LNCaP clone FGC (cell line): ENCODE data around the gene SH3D19.

Experiments
- DNase-seq: peaks from one replicate; pipeline ENCODE4 v3.0.0-alpha.2; 2011; ENCODE audit warnings: low read depth
- H3K4me3 ChIP-seq: 2 replicates; pipeline ENCODE4 v1.5.1; 2011; ENCODE audit warnings: mild to moderate bottlenecking, low read depth, low read length, control low read depth
- TF ChIP-seq, protein P1 (sequence below): IDR thresholded peaks from 2 replicates; pipeline ENCODE4 v1.5.1; 2012; ENCODE audit warnings: mild to moderate bottlenecking; ENCODE audit not compliant: control insufficient read depth, insufficient read depth; ENCODE audit errors: extremely low read depth

The SH3D19 gene

DNA sequence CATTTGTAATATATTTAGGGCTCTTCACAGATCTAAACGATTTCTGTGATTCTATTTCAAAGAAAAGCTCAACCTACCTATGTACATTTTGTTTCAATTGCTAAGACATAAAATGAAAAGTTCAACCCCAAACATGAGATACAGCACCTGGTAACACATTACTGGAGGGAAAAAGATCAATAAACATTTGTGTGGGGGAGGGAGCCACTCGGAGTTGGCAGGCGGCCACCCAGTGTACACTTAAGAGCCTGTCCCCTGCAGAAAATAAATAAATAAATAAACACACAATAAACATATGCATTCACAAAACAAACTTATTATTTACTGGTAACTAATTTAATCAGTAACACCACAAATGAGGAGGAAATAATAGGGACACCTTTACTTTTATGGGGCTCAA, 29.2 kb downstream of the SH3D19 start:
- TF ChIP-seq, protein P1, sequence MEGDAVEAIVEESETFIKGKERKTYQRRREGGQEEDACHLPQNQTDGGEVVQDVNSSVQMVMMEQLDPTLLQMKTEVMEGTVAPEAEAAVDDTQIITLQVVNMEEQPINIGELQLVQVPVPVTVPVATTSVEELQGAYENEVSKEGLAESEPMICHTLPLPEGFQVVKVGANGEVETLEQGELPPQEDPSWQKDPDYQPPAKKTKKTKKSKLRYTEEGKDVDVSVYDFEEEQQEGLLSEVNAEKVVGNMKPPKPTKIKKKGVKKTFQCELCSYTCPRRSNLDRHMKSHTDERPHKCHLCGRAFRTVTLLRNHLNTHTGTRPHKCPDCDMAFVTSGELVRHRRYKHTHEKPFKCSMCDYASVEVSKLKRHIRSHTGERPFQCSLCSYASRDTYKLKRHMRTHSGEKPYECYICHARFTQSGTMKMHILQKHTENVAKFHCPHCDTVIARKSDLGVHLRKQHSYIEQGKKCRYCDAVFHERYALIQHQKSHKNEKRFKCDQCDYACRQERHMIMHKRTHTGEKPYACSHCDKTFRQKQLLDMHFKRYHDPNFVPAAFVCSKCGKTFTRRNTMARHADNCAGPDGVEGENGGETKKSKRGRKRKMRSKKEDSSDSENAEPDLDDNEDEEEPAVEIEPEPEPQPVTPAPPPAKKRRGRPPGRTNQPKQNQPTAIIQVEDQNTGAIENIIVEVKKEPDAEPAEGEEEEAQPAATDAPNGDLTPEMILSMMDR: no peak
- DNase-seq: no peak
- no peak overlapping the region for H3K4me3 ChIP-seq

DNA sequence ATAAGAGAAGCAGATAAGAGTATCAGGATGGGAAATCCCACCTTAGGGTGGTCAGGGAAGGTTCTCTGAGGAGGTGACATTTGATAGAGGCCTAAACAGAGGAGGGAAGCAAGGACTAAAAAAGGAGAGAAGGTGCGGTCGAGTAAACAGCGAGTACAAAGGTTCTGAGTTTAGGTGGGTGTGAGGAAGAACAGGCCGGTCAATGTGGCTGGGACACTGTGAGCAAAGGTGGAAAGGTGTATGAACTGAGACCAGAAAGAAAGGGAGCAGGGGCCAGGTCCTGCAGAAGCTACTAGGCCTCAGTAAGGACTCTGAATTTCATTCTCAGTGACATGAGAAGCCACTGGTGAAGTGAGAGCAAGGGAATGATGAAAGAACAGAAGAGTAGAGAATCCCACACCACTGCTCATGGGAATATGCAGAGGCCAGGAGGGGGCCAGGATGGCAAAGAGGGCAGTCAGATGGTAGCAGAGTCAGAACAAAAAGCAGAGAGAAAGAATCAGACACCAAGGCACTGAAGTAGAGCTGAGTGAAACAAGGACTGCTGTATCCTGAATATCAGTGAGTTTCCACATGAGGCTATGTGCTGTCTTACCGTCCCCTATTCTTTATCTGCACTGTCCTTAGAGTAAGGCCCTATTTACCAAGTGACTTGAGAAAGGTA, 30.4 kb downstream of the SH3D19 start:
- H3K4me3 ChIP-seq: no peak overlapping the region
- no peak for DNase-seq

DNA sequence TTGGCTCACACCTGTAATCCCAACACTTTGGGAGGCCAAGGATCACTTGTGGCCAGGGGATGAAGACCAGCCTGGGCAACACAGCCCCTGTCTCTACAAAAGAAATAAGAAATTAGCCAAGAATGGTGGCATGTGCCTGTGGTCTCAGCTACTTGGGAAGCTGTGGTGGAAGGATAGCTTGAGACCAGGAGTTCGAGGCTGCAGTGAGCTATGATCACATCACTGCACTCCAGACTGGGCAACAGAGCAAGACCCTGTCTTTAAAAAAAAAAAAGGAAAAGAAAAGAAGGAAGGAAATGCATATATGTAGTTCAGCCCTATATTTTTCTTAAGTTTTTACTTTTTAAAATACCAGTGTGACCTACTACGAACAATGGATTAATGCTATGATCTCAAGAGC, 33.4 kb downstream of the SH3D19 start:
- H3K4me3 ChIP-seq: no peak overlapping the region
- no peak for DNase-seq
- TF ChIP-seq, protein P1: no peak

More for the DNA sequence above, 30.4 kb downstream of the SH3D19 start:
- TF ChIP-seq, protein P1: no peak

DNA sequence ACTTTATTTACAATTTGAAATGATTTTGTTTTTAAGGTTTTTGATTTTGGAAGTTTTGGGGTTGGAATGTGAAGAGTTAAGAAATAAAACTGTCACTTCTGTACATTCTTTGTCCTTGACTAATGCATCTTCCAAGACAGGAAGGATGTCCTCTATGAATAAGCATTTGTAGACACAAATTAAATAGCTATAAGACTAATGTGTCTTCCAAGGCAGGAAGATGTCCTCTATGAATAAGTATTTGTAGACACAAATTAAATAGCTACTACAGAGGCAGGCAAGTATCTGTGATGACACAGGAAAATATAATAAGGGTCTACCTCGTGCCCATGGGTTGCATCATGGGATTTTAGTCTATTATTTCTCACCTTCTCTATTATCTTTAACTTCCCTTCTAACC, 33.9 kb downstream of the SH3D19 start:
- no peak overlapping the region for H3K4me3 ChIP-seq
- DNase-seq: no peak
- TF ChIP-seq, protein P1: no peak

DNA sequence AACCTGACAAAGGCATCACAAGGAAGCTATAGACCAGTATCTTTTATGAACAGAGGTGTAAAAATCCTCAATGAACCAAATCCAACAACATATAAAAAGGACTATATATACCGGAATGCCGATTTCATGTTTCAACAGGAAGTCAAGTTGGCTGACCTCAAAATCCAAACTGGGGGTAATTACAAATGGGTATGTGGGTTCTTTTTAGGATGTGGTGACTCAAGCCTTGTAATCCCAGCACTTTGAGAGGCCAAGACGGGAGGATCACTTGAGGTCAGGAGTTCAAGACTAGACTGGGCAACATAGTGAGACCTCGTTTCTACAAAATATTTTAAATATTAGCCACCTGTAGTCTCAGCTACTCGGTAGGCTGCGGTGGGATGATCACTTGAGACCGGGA, 38.0 kb downstream of the SH3D19 start:
- no peak overlapping the region for H3K4me3 ChIP-seq
- TF ChIP-seq, protein P1: no peak
- DNase-seq: no peak

DNA sequence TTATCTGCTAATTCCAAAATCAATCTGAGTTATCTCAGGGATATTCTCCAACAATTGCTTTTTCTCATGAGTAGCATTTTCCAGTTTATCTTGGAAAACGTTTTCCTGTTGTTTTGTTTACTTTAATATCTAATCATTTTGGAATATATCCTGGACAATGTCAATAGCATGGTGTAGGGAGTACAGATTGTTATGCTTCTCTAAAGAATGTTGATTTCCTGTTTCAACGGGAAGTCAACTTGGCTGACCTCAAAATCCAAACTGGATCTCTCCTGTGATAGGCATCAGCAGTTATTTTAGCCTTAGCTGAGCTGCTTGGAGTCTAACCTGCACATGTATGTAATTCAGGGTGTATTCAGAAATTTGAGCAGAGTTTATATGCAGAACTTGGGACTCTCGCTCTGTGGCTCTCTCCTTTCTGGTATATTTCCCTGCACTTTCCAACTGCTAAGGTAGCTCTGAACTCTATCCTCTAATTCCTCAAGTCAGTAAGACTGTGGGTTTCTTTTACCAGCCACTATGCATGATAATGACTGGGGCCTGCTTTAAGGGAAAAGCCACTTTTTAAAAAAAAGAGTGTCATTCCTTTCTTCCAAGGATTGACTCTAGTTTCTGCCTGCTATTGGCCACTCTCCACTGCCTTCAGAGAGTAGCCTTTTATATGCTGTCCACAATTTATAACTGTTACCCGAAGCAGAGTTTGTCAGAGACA, 40.7 kb downstream of the SH3D19 start:
- TF ChIP-seq, protein P1: no peak
- peak; percentile 80 for DNase-seq
- H3K4me3 ChIP-seq: peak overlapping the region; percentile 8; the same call in 1 of the 2 replicates
